ENCODE results near the gene WIPF3. TPM values are rescaled to one million over a fixed set of nuclear protein-coding genes. Genes with fewer than 3 reads are reported as not detected.

The WIPF3 gene
- total RNA-seq, 2 experiments from 2014 or later = not detected

DNA sequence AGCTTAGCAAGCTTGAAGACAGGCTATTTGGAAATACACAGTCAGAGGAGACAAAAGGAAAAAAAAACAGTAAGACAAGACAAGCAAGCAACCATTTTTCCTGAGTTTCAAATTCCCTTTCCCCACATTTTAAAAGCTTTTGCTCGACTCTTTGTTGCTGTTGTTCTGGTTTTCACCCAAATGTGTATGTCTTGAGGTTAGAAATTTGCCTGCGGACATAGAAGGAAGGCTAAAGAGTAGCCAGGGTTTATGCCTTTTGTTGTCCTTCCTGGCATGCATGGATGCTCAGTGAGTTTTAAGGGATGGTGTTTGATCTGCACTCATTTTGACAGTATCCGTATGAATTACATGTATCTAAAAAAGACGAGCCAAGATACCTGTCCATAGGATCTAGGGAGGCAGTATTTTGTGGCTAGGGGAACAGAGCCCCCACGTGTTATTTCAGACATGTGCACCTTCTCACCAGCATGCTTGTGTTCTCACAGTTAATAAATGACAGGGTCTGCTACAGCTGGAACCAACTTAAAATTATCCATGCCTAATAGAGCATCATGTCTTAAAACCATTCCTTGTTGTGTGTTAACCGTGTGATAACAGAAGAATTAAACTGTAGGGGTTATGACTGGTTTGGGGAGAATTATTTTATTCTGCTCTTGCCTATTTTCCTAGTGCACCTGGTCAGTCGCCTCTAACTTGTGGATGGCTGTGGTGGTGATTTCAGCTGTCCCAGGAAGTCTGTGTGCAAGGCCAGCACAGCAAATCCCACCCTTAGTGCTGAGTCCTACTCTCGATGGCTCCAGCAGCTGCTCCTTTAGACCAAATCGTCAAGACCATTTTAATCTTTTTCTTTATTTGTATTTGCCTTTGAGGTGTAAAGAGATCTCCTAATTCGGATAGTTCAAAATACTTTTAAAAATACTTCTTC, 9.1 kb downstream of the WIPF3 start:
- no peak for ATAC-seq
- Mint-ChIP-seq H3K9me3 (no peaks in the 10 kb centered on the region), H3K4me3 (no peak overlapping the region), H3K4me1 (ENCODE audit: low read depth) (no peaks in the 10 kb centered on the region), H3K36me3 (ENCODE audit: low read depth) (no peaks in the 10 kb centered on the region), H3K27ac (no peak overlapping the region), H3K27me3 (peaks cover 16% of the 10 kb centered on the region)
- intact Hi-C loops (cut with micrococcal nuclease) = no loop called here
- DNase-seq = no peak
- CTCF ChIA-PET = interaction anchor here (1.0 to 2.3 kb wide), 2 partner anchors 10 to 62 kb away, joined by 3 to 5 read pairs; no protein-coding TSS in a partner anchor
- no peak for TF ChIP-seq CTCF (IDR thresholded peaks at IDR 0.05)
- POLR2A ChIA-PET = interaction anchor here (0.6 kb wide), 1 partner anchor 13 kb away, joined by 3 read pairs; no protein-coding TSS in a partner anchor

- Mint-ChIP-seq H3K36me3 (ENCODE audit: low read depth) (no peaks in the 10 kb centered on the region), H3K4me3 (no peak overlapping the region), H3K27me3 (peaks cover 19% of the 10 kb centered on the region), H3K27ac (no peak overlapping the region), H3K9me3 (no peaks in the 10 kb centered on the region), H3K4me1 (ENCODE audit: low read depth) (no peaks in the 10 kb centered on the region)
- ChIA-PET POLR2A (interaction anchor here (0.6 kb wide), 1 partner anchor 9 kb away, joined by 3 read pairs; no protein-coding TSS in a partner anchor), CTCF (no interaction called here)
- no peak for TF ChIP-seq CTCF (IDR thresholded peaks at IDR 0.05)
- intact Hi-C loops (cut with micrococcal nuclease) = no loop called here
- no peak for DNase-seq
- ATAC-seq = no peak
Observed at GRCh38 chr7:29818308-29818707, 12.0 kb downstream of the WIPF3 start.

- H3K4me3 Mint-ChIP-seq = peak overlapping the region; percentile 17
- H3K4me1 Mint-ChIP-seq (ENCODE audit: low read depth) = peaks cover 8% of the 10 kb centered on the region
- H3K27me3 Mint-ChIP-seq = peaks cover 7% of the 10 kb centered on the region
- ChIA-PET CTCF (interaction anchor here (1.8 kb wide), 1 partner anchor 12 kb away, joined by 5 read pairs; no protein-coding TSS in a partner anchor), POLR2A (interaction anchor here (0.6 kb wide), 1 partner anchor 12 kb away, joined by 5 read pairs; no protein-coding TSS in a partner anchor)
- H3K9me3 Mint-ChIP-seq = no peaks in the 10 kb centered on the region
- intact Hi-C loops (cut with micrococcal nuclease) = no loop called here
- DNase-seq (no peak), ATAC-seq (no peak)
- H3K27ac Mint-ChIP-seq = no peak overlapping the region
- TF ChIP-seq CTCF (IDR thresholded peaks at IDR 0.05) = no peak
- H3K36me3 Mint-ChIP-seq (ENCODE audit: low read depth) = no peaks in the 10 kb centered on the region
Observed at GRCh38 chr7:29825775-29826529, 19.6 kb downstream of the WIPF3 start.

GRCh38 chr7:29826530-29826822, 20.2 kb downstream of the WIPF3 start:
- TF ChIP-seq CTCF (IDR thresholded peaks at IDR 0.05) = no peak
- Mint-ChIP-seq H3K9me3 (no peaks in the 10 kb centered on the region), H3K4me1 (ENCODE audit: low read depth) (peaks cover 8% of the 10 kb centered on the region), H3K36me3 (ENCODE audit: low read depth) (no peaks in the 10 kb centered on the region), H3K27me3 (peaks cover 7% of the 10 kb centered on the region), H3K4me3 (no peak overlapping the region), H3K27ac (no peak overlapping the region)
- ChIA-PET POLR2A (no interaction called here), CTCF (no interaction called here)
- ATAC-seq (no peak), DNase-seq (no peak)
- intact Hi-C loops (cut with micrococcal nuclease) = no loop called here
